Measurements from ENCODE around the gene CST7.

The CST7 gene

DNA sequence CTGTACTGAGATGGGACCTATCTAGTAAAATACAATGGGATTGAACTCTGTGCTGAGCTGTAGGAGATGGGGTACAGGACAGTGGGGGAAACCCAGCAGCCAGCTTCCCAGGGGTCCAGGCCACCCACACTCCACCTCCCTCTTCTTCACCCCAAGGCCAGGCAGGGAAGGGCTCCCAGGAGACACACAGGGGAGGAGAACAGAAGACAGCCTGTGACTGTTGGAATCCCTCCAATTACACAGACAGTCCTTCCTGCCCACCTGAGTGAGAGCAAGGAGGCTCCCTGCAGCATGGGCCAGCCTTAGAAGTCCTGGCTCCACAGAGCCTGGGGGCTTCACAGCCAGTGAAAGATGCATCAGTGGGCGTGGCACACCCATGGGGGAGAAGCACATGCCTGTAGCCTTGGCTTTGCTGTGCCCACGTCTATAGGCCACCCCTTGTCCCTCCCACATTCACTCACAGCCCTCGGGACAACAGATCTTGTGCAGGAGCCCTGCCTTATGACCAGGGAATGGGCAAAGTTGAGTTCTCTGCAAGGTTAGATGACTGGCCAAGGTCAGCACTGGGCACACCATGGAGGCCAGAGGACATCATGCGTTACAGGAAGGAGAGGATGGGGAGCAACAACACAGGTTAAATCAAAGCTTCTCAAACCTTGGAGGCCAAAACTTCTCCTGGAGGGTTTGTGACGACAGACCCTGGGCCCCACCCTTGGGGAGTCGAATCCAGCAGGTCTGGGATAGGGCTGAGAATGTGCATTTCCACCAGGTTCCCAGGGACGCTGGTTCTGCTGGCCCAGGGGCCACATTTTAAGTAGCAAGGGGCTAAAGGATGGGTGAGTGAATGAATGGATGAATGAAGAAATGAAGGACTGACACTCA is 12.3 kb upstream of the CST7 start:
- H3K27me3 ChIP-seq (replicated peaks), result no peaks in the 10 kb centered on the region
- DNase-seq, result no peak
- in situ Hi-C loops (cut with HindIII; ENCODE audit: low pct_ligation_motif_present, low sequenced_read_pairs), result no loop called here
- H3K36me3 ChIP-seq (replicated peaks), result no peaks in the 10 kb centered on the region
- H3K4me3 ChIP-seq (ENCODE audit: low read depth, low read length), result no peak overlapping the region
- TF ChIP-seq, protein P1, sequence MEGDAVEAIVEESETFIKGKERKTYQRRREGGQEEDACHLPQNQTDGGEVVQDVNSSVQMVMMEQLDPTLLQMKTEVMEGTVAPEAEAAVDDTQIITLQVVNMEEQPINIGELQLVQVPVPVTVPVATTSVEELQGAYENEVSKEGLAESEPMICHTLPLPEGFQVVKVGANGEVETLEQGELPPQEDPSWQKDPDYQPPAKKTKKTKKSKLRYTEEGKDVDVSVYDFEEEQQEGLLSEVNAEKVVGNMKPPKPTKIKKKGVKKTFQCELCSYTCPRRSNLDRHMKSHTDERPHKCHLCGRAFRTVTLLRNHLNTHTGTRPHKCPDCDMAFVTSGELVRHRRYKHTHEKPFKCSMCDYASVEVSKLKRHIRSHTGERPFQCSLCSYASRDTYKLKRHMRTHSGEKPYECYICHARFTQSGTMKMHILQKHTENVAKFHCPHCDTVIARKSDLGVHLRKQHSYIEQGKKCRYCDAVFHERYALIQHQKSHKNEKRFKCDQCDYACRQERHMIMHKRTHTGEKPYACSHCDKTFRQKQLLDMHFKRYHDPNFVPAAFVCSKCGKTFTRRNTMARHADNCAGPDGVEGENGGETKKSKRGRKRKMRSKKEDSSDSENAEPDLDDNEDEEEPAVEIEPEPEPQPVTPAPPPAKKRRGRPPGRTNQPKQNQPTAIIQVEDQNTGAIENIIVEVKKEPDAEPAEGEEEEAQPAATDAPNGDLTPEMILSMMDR (IDR thresholded peaks at IDR 0.05; ENCODE audit: low read depth, low read length, missing control alignments), result no peak
- H3K27ac ChIP-seq, result no peak overlapping the region

DNA sequence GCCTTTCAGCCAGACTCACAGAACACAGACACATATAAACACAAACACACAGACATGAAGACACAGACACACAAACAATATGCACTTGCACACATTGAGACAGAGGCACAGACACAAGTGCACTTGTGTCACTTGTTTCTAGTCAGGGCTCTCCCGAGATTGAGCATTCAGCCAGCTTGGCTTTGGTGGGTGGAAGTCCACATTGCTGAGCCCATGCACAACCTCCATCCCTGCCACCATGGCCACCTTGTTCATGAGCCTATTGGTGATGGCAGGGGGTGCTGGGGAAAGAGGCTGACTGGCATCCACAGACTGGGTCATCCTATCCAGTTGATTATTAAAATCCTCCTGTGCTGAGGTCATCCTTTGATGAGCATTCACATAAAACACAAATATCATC is 11.5 kb upstream of the CST7 start:
- H3K36me3 ChIP-seq (replicated peaks), result no peaks in the 10 kb centered on the region
- no peaks in the 10 kb centered on the region for H3K27me3 ChIP-seq (replicated peaks)
- TF ChIP-seq, protein P1 (IDR thresholded peaks at IDR 0.05; ENCODE audit: low read depth, low read length, missing control alignments), result no peak
- H3K4me3 ChIP-seq (ENCODE audit: low read depth, low read length), result no peak overlapping the region
- in situ Hi-C loops (cut with HindIII; ENCODE audit: low pct_ligation_motif_present, low sequenced_read_pairs), result no loop called here
- H3K27ac ChIP-seq, result no peak overlapping the region
- DNase-seq, result no peak

DNA sequence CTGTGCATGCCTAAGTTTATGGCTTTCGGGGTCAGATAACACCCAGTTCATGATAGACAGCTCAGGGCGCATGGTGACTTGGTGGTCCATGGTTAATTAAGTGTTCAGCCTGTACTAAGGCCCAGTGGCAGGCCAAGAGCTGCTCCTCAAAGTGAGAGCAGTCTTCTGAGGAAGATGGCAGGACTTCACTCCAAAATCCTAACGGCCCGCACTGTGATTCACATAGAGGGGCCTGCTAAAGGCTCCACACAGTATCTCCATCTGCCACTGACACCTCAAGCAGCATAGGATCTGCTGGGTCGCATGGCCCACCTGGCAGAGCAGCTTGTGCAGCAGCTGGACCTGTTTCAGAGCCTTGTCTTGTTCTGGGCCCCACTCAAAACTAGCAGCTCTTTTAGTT is 10.6 kb upstream of the CST7 start:
- in situ Hi-C loops (cut with HindIII; ENCODE audit: low pct_ligation_motif_present, low sequenced_read_pairs), result no loop called here

DNA sequence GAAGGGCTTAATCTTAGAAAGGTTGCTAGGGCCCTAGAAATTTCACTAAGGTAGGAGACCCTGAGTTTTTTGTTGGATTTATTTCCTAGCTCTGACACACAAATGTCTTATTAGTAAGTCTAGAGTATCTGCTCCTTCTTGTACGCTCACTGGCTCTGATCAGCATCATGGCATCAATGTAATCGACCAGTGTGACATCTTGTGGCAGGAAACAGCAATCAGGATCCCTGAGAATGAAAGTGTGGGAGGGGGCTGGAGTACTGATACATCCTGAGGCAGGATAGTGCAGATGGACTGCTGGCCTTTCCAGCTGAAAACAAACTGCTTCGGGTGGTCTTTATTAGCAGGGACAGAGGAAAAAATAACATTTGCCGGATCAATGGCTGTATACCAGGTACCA is 10.0 kb upstream of the CST7 start:
- no peaks in the 10 kb centered on the region for H3K27me3 ChIP-seq (replicated peaks)

More for the DNA sequence above, 10.6 kb upstream of the CST7 start:
- TF ChIP-seq, protein P1 (IDR thresholded peaks at IDR 0.05; ENCODE audit: low read depth, low read length, missing control alignments), result no peak
- Histone ChIP-seq H3K4me3 (ENCODE audit: low read depth, low read length) (no peak overlapping the region), H3K36me3 (replicated peaks) (no peaks in the 10 kb centered on the region), H3K27me3 (replicated peaks) (no peaks in the 10 kb centered on the region), H3K27ac (no peak overlapping the region)
- DNase-seq, result no peak

DNA sequence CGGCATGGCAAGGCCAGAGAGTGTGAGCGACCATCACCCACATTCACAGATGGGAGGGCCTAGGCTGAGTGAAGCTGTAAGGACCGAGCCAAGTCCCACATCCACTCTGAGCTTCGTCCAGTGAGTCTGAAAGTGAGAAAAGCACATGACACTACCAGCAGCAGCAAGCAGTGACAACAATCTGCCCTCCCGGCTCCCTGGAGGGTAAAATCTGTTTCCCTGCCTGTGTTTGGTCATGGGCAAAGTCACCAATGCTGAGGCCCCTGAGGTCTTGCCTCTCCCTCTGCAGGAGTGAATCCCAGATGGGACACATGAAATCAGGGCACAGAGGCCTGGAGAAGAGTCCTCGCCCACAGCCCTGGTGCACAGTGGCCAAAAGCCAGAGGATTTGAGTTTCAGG is 6.4 kb upstream of the CST7 start:
- Histone ChIP-seq H3K36me3 (replicated peaks) (no peaks in the 10 kb centered on the region), H3K27me3 (replicated peaks) (no peaks in the 10 kb centered on the region), H3K27ac (no peak overlapping the region), H3K4me3 (ENCODE audit: low read depth, low read length) (no peak overlapping the region)
- DNase-seq, result no peak
- TF ChIP-seq, protein P1 (IDR thresholded peaks at IDR 0.05; ENCODE audit: low read depth, low read length, missing control alignments), result no peak
- in situ Hi-C loops (cut with HindIII; ENCODE audit: low pct_ligation_motif_present, low sequenced_read_pairs), result no loop called here

More for the DNA sequence above, 10.0 kb upstream of the CST7 start:
- in situ Hi-C loops (cut with HindIII; ENCODE audit: low pct_ligation_motif_present, low sequenced_read_pairs), result no loop called here
- TF ChIP-seq, protein P1 (IDR thresholded peaks at IDR 0.05; ENCODE audit: low read depth, low read length, missing control alignments), result no peak
- Histone ChIP-seq H3K4me3 (ENCODE audit: low read depth, low read length) (no peak overlapping the region), H3K36me3 (replicated peaks) (no peaks in the 10 kb centered on the region), H3K27ac (no peak overlapping the region)
- DNase-seq, result no peak

Measured in brain microvascular endothelial cell (primary cell).